HepG2 (cell line): ENCODE results near the gene CDH12. TPM values are rescaled to one million over a fixed set of nuclear protein-coding genes. Genes with fewer than 3 reads are reported as not detected.

Experiments
- ATAC-seq: fragments of 200-7000 bp; cut with Tn5 transposase; 3 replicates; pipeline ENCODE4 v1.9.1; 2020; ENCODE audit warnings: mild to moderate bottlenecking, moderate library complexity
- BruUV-seq: library from RNA; stranded (reverse); fragments of 400-500 nt; replicated peaks from 2 replicates; lab custom pipeline; 2021; lab: Mats Ljungman, UMichigan
- CTCF ChIA-PET: fragments of 300-600 bp; formaldehyde crosslinking; extraction: SDS; loops from one replicate; lab custom pipeline; 2021; ENCODE audit warnings: low total read pairs, inconsistent platforms, low intra/inter-chr PET ratio; lab: Yijun Ruan, JAX
- POLR2A ChIA-PET: fragments of 350-600 bp; sonication (Branson Sonifier 250); formaldehyde crosslinking; loops from one replicate; lab custom pipeline; 2020; ENCODE audit warnings: antibody characterized with exemption, inconsistent platforms; lab: Yijun Ruan, JAX
- DNase-seq: peaks from one replicate; pipeline ENCODE4 v3.0.0-alpha.2; 2015; ENCODE audit warnings: low spot score
- FAIRE-seq: peaks from 3 replicates; lab custom pipeline; 2011; peaks lifted over from hg19 to GRCh38; lab: Jason Lieb, UNC
- H2AFZ ChIP-seq: one replicate; pipeline ENCODE4 v1.6.1; 2011; ENCODE audit warnings: low read length, inconsistent platforms
- H3K27ac ChIP-seq: fragments of 300-600 bp; 3 replicates; pipeline ENCODE4 v1.8.0; 2011; ENCODE audit warnings: mixed run types, mild to moderate bottlenecking, mixed read lengths, low read length, inconsistent platforms; ENCODE audit not compliant: insufficient read depth; ENCODE audit errors: extremely low read length
- H3K27me3 ChIP-seq, 2 experiments: fragments of 200-600 bp in 1 of 2; 2 replicates in 1 of 2; 3 replicates in 1 of 2; pipeline versions ENCODE4 v1.6.0 to v1.8.0; 2011; ENCODE audit warnings: low read length in 2 of 2, mild to moderate bottlenecking in 2 of 2, moderate library complexity in 2 of 2, inconsistent platforms in 1 of 2; ENCODE audit not compliant: insufficient read depth in 2 of 2, control insufficient read depth in 1 of 2
- H3K36me3 ChIP-seq, 2 experiments: fragments of 200-600 bp in 1 of 2; replicated peaks in 1 of 2; 2 replicates in 1 of 2; 3 replicates in 1 of 2; pipeline versions ENCODE4 v1.5.1 to v1.8.0; 2011; ENCODE audit warnings: low read length in 2 of 2, inconsistent platforms in 1 of 2; ENCODE audit not compliant: insufficient read depth in 2 of 2, control insufficient read depth in 1 of 2
- H3K4me1 ChIP-seq: 2 replicates; pipeline ENCODE4 v1.5.1; 2012; ENCODE audit warnings: low read length, inconsistent platforms; ENCODE audit not compliant: insufficient read depth
- H3K4me2 ChIP-seq: 2 replicates; pipeline ENCODE4 v1.6.0; 2011; ENCODE audit warnings: low read depth, low read length, inconsistent platforms
- H3K4me3 ChIP-seq, 3 experiments: fragments of 200-600 bp in 1 of 3; sonication (generic), shearing (Covaris generic) in 1 of 3; replicated peaks in 1 of 3; 2 replicates each; pipeline ENCODE4 v1.5.1; 2011 to 2016; ENCODE audit warnings: low read length in 3 of 3, inconsistent platforms in 2 of 3, low read depth in 2 of 3, mild to moderate bottlenecking in 2 of 3, control low read depth in 1 of 3, mixed read lengths in 1 of 3; ENCODE audit not compliant: insufficient read depth in 1 of 3
- H3K79me2 ChIP-seq: one replicate; pipeline ENCODE4 v1.6.1; 2011; ENCODE audit warnings: low read length, inconsistent platforms; ENCODE audit not compliant: insufficient read depth
- H3K9ac ChIP-seq: 2 replicates; pipeline ENCODE4 v1.6.0; 2011; ENCODE audit warnings: mild to moderate bottlenecking, low read depth, low read length, inconsistent platforms; ENCODE audit not compliant: insufficient read depth
- H3K9me3 ChIP-seq: 2 replicates; pipeline ENCODE4 v1.5.1; 2012; ENCODE audit warnings: mild to moderate bottlenecking, low read length
- H4K20me1 ChIP-seq: 2 replicates; pipeline ENCODE4 v1.6.0; 2011; ENCODE audit warnings: inconsistent platforms, mild to moderate bottlenecking, low read length, moderate library complexity; ENCODE audit not compliant: insufficient read depth
- CCAR2 ChIP-seq: fragments of 200-400 bp; formaldehyde crosslinking; optimal IDR thresholded peaks from 2 replicates; pipeline ENCODE3; 2018; ENCODE audit warnings: low read depth, mild to moderate bottlenecking, low read length, moderate library complexity
- ELF4 ChIP-seq: sonication (generic); formaldehyde crosslinking; IDR thresholded peaks from 2 replicates; pipeline ENCODE4 v1.5.0; 2020; ENCODE audit warnings: missing genetic modification reagents, mild to moderate bottlenecking, moderate library complexity, borderline replicate concordance
- GPN1 ChIP-seq: sonication (generic); formaldehyde crosslinking; IDR thresholded peaks from 2 replicates; pipeline ENCODE4 v1.5.1; 2020; ENCODE audit warnings: missing genetic modification reagents, borderline replicate concordance
- ISL2 ChIP-seq: sonication (generic); formaldehyde crosslinking; IDR thresholded peaks from 2 replicates; pipeline ENCODE4 v1.5.0; 2020; ENCODE audit warnings: missing genetic modification reagents
- NFYB ChIP-seq: sonication (generic); formaldehyde crosslinking; IDR thresholded peaks from 2 replicates; pipeline ENCODE4 v1.4.0; 2020; ENCODE audit warnings: missing genetic modification reagents
- NRL ChIP-seq: sonication (generic); formaldehyde crosslinking; IDR thresholded peaks from 2 replicates; pipeline ENCODE4 v1.5.0; 2020; ENCODE audit warnings: missing genetic modification reagents, mild to moderate bottlenecking, moderate library complexity, borderline replicate concordance
- TMF1 ChIP-seq: sonication (generic); formaldehyde crosslinking; IDR thresholded peaks from 2 replicates; pipeline ENCODE4 v1.8.1; 2022; ENCODE audit warnings: low read depth, missing genetic modification reagents
- TP53 ChIP-seq: sonication (generic); formaldehyde crosslinking; conservative IDR thresholded peaks from 2 replicates; pipeline ENCODE4 v1.4.0; 2020; ENCODE audit warnings: missing genetic modification reagents
- ZFY ChIP-seq: sonication (generic); formaldehyde crosslinking; IDR thresholded peaks from 2 replicates; pipeline ENCODE4 v1.4.0; 2020; ENCODE audit warnings: missing genetic modification reagents
- WGBS: methylation state at CpG from one replicate; pipeline ENCODE4 v1.1.6; 2017; ENCODE audit warnings: low lambda C conversion rate; 5-methylcytosine and 5-hydroxymethylcytosine counted together
- in situ Hi-C: cut with HindIII; loops from 2 replicates; pipeline ENCODE4 v1.10.0; 2017; ENCODE audit warnings: low pct_unique_long_range_greater_than_20kb; ENCODE audit not compliant: extremely low pct_ligation_motif_present
- intact Hi-C: fragments of 100-400 bp; cut with micrococcal nuclease; formaldehyde crosslinking; loops from one replicate; pipeline ENCODE4 v1.10.0; 2022; ENCODE audit not compliant: unreplicated experiment
- polyA plus RNA-seq, 8 experiments: library from polyadenylated mRNA; depleted of rRNA in 3 of 8; stranded (reverse) in 7 of 8; unstranded in 1 of 8; fragments of >200 nt; fragmentation: Illumina TruSeq in 4 of 8; extraction: Trizol in 4 of 8; gene quantifications; 2 replicates each; pipeline versions ENCODE4 v1.2.1 to v1.2.3, GENCODE V29; 2011 to 2016; ENCODE audit warnings: low read depth in 4 of 8, missing spikeins in 1 of 8, mixed read lengths in 1 of 8; ENCODE audit not compliant: insufficient read depth in 1 of 8
- total RNA-seq, 5 experiments: library from RNA; depleted of rRNA; stranded (reverse); fragments of >200 nt; fragmentation: Illumina TruSeq; extraction: Trizol; gene quantifications; 2 replicates each; pipeline ENCODE4 v1.2.3, GENCODE V29; 2016; ENCODE audit warnings: low read depth in 1 of 5
- TF ChIP-seq, protein P1 (sequence below): sonication (generic); formaldehyde crosslinking; IDR thresholded peaks from 2 replicates; pipeline ENCODE4 v1.9.0; 2022; ENCODE audit warnings: missing genetic modification reagents, mild to moderate bottlenecking, borderline replicate concordance

CDH12 gene
- total and polyA plus RNA-seq, 2 of the 13 experiments (the other 11 are each of a cell fraction or from before 2014, with no cell fraction given): not detected

DNA sequence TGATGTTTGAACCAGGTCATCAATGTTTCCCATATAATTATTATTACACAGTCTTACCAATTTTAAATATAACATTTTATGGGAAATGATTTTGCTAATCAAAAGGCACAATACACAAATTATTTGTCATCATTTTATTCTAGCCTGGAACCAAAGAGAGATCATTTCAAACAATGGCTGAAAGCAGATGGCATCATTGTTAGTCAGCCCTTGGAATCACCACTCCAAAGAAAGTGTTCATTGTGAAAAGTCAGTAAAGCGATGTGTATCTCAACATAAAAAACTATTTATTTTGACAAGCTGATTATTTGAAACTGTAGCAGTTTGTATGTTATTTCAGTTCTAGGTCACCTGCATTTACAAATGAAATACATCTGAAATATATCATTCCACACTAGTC lies 1068.7 kb downstream of the CDH12 start:
- ATAC-seq: no peak
- DNase-seq: no peak
- Histone ChIP-seq H3K9me3 (no peaks in the 10 kb centered on the region), H3K36me3 (no peaks in the 10 kb centered on the region), H3K4me2 (no peak overlapping the region), H3K9ac (no peak overlapping the region), H3K79me2 (no peaks in the 10 kb centered on the region), H3K27ac (no peak overlapping the region)
- intact Hi-C loops (no loop called here), in situ Hi-C loops (no loop called here)
- TF ChIP-seq ISL2 (CRISPR knock-in tag): no peak
- no peak for TF ChIP-seq GPN1
- no peak for TF ChIP-seq NFYB (CRISPR knock-in tag)
- no peak for TF ChIP-seq ZFY (CRISPR knock-in tag)
- TF ChIP-seq CCAR2: no peak
- no peak for TF ChIP-seq TP53
- TF ChIP-seq ELF4 (CRISPR knock-in tag): no peak
- TF ChIP-seq NRL (CRISPR knock-in tag): no peak
- no peak for TF ChIP-seq TMF1
- TF ChIP-seq, protein P1, sequence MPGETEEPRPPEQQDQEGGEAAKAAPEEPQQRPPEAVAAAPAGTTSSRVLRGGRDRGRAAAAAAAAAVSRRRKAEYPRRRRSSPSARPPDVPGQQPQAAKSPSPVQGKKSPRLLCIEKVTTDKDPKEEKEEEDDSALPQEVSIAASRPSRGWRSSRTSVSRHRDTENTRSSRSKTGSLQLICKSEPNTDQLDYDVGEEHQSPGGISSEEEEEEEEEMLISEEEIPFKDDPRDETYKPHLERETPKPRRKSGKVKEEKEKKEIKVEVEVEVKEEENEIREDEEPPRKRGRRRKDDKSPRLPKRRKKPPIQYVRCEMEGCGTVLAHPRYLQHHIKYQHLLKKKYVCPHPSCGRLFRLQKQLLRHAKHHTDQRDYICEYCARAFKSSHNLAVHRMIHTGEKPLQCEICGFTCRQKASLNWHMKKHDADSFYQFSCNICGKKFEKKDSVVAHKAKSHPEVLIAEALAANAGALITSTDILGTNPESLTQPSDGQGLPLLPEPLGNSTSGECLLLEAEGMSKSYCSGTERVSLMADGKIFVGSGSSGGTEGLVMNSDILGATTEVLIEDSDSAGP (CRISPR knock-in tag): no peak
- TF ChIP-seq, all 625 proteins: peak for 0
- H3K4me3 ChIP-seq: no peak overlapping the region
- H4K20me1 ChIP-seq: no peaks in the 10 kb centered on the region
- no peaks in the 10 kb centered on the region for H3K4me1 ChIP-seq
- H3K27me3 ChIP-seq: no peaks in the 10 kb centered on the region
- ChIA-PET CTCF (no interaction called here), POLR2A (no interaction called here)
- FAIRE-seq: no peak
- WGBS: 0% methylated on average over 1 of the region's 1 CpG
- H2AFZ ChIP-seq: no peak overlapping the region
- BruUV-seq: no TSS peak
